HCT116 (cell line): Measurements from ENCODE around the gene MBD1.
A peak's percentile ranks its signal among the peaks of the same experiment; 100 is the strongest.

Experiments
- EGR1 ChIP-seq: IDR thresholded peaks from 2 replicates; pipeline ENCODE4 v1.6.1; 2012; ENCODE audit warnings: low read depth
- EZH2 ChIP-seq: fragments of 200-600 bp; sonication (generic); IDR thresholded peaks from 2 replicates; pipeline ENCODE4 v1.6.1; 2017; ENCODE audit warnings: antibody characterized with exemption, mixed run types
- EZH2phosphoT487 ChIP-seq: fragments of 200-600 bp; IDR thresholded peaks from 2 replicates; pipeline ENCODE4 v1.6.1; 2018; ENCODE audit warnings: antibody characterized with exemption, borderline replicate concordance
- JUND ChIP-seq: IDR thresholded peaks from 2 replicates; pipeline ENCODE4 v1.6.1; 2012
- POLR2A ChIP-seq: IDR thresholded peaks from 2 replicates; pipeline ENCODE4 v1.7.0; 2011; ENCODE audit warnings: borderline replicate concordance; ENCODE audit not compliant: insufficient read depth, insufficient read length; ENCODE audit errors: extremely low read depth
- POLR2AphosphoS5 ChIP-seq: IDR thresholded peaks from 2 replicates; pipeline ENCODE4 v1.6.1; 2011; ENCODE audit warnings: mild to moderate bottlenecking, low read depth, low read length, moderate library complexity
- RAD21 ChIP-seq: IDR thresholded peaks from 2 replicates; pipeline ENCODE4 v1.6.1; 2012; ENCODE audit warnings: low read depth, mild to moderate bottlenecking
- SIN3A ChIP-seq: IDR thresholded peaks from 2 replicates; pipeline ENCODE4 v1.6.1; 2012; ENCODE audit warnings: low read depth
- YY1 ChIP-seq: IDR thresholded peaks from 2 replicates; pipeline ENCODE4 v1.6.1; 2011; ENCODE audit warnings: low read length, low read depth, moderate library complexity, mild to moderate bottlenecking; ENCODE audit not compliant: insufficient replicate concordance; ENCODE audit errors: extremely low read depth
- TF ChIP-seq, protein P1 (sequence below), 3 experiments: fragments of 200-600 bp in 1 of 3; sonication (generic) in 1 of 3; IDR thresholded peaks in 2 of 3; conservative IDR thresholded peaks in 1 of 3; 2 replicates each; pipeline ENCODE4 v1.5.1; 2012 to 2017; ENCODE audit warnings: low read depth in 2 of 3, low read length in 2 of 3, antibody characterized with exemption in 1 of 3, borderline replicate concordance in 1 of 3, control low read depth in 1 of 3, mild to moderate bottlenecking in 1 of 3, mixed read lengths in 1 of 3, mixed run types in 1 of 3, moderate library complexity in 1 of 3; ENCODE audit not compliant: insufficient read depth in 1 of 3
- TF ChIP-seq, protein P2 (sequence below): IDR thresholded peaks from 2 replicates; pipeline ENCODE4 v1.6.1; 2011; ENCODE audit warnings: mild to moderate bottlenecking, low read length, moderate library complexity; ENCODE audit not compliant: insufficient replicate concordance; ENCODE audit errors: extremely low read depth
- TF ChIP-seq, protein P3 (sequence below): IDR thresholded peaks from 2 replicates; pipeline ENCODE4 v1.6.1; 2012; ENCODE audit warnings: low read depth

DNA sequence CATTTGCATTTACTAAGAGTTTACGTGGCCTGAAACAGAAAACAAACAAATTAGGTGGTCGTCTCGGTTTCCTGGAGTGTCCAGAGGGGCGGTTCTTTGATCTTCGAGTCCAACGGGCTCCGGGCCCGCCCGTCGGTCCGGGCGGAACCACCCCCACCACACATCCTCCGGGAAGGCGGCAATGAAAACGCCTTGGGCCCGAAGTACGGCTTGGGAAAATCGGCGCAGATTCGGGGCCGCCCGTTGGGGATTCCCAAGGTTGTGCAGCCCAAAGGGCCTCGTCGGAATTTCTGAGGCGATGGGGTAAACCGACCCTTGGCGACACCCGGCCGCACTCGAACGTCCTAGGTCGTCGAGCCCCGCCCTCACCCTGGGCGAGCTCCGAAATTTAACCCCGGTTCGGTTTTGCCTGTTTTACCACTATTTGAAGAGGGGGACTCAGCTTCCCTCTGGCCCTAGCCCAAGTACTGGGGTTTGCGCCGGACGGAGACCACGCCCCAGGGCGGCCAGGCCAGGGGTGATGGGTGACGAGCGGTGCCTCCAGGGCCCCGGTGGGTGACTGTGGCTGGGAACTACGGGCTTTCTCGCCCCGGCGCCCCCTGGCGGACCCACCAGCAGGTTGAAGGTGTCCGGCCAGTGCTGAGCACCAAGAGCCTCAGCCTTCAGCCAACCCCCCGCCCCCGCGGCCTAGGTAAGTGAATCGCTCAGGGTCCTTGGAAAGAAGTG lies 13.1 kb downstream of the MBD1 start:
- no peak for TF ChIP-seq POLR2AphosphoS5
- no peak for TF ChIP-seq EZH2phosphoT487
- TF ChIP-seq, protein P1, sequence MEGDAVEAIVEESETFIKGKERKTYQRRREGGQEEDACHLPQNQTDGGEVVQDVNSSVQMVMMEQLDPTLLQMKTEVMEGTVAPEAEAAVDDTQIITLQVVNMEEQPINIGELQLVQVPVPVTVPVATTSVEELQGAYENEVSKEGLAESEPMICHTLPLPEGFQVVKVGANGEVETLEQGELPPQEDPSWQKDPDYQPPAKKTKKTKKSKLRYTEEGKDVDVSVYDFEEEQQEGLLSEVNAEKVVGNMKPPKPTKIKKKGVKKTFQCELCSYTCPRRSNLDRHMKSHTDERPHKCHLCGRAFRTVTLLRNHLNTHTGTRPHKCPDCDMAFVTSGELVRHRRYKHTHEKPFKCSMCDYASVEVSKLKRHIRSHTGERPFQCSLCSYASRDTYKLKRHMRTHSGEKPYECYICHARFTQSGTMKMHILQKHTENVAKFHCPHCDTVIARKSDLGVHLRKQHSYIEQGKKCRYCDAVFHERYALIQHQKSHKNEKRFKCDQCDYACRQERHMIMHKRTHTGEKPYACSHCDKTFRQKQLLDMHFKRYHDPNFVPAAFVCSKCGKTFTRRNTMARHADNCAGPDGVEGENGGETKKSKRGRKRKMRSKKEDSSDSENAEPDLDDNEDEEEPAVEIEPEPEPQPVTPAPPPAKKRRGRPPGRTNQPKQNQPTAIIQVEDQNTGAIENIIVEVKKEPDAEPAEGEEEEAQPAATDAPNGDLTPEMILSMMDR (IDR thresholded peaks at IDR 0.05 in 2 of 3, conservative IDR thresholded peaks at IDR 0.05 in 1 of 3; ENCODE audit: borderline replicate concordance in 1 of 3, insufficient read depth in 1 of 3, low read depth in 2 of 3, low read length in 2 of 3): peak in 2 of 3 experiments; percentile 34; a peak in 4 of 6 replicates
- no peak for TF ChIP-seq POLR2A
- no peak for TF ChIP-seq RAD21
- TF ChIP-seq EZH2: no peak
- TF ChIP-seq SIN3A: no peak
- TF ChIP-seq EGR1: no peak
- TF ChIP-seq, protein P2, sequence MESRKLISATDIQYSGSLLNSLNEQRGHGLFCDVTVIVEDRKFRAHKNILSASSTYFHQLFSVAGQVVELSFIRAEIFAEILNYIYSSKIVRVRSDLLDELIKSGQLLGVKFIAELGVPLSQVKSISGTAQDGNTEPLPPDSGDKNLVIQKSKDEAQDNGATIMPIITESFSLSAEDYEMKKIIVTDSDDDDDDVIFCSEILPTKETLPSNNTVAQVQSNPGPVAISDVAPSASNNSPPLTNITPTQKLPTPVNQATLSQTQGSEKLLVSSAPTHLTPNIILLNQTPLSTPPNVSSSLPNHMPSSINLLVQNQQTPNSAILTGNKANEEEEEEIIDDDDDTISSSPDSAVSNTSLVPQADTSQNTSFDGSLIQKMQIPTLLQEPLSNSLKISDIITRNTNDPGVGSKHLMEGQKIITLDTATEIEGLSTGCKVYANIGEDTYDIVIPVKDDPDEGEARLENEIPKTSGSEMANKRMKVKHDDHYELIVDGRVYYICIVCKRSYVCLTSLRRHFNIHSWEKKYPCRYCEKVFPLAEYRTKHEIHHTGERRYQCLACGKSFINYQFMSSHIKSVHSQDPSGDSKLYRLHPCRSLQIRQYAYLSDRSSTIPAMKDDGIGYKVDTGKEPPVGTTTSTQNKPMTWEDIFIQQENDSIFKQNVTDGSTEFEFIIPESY: no peak
- TF ChIP-seq, protein P3, sequence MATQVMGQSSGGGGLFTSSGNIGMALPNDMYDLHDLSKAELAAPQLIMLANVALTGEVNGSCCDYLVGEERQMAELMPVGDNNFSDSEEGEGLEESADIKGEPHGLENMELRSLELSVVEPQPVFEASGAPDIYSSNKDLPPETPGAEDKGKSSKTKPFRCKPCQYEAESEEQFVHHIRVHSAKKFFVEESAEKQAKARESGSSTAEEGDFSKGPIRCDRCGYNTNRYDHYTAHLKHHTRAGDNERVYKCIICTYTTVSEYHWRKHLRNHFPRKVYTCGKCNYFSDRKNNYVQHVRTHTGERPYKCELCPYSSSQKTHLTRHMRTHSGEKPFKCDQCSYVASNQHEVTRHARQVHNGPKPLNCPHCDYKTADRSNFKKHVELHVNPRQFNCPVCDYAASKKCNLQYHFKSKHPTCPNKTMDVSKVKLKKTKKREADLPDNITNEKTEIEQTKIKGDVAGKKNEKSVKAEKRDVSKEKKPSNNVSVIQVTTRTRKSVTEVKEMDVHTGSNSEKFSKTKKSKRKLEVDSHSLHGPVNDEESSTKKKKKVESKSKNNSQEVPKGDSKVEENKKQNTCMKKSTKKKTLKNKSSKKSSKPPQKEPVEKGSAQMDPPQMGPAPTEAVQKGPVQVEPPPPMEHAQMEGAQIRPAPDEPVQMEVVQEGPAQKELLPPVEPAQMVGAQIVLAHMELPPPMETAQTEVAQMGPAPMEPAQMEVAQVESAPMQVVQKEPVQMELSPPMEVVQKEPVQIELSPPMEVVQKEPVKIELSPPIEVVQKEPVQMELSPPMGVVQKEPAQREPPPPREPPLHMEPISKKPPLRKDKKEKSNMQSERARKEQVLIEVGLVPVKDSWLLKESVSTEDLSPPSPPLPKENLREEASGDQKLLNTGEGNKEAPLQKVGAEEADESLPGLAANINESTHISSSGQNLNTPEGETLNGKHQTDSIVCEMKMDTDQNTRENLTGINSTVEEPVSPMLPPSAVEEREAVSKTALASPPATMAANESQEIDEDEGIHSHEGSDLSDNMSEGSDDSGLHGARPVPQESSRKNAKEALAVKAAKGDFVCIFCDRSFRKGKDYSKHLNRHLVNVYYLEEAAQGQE: no peak
- no peak for TF ChIP-seq JUND
- no peak for TF ChIP-seq YY1
